ENCODE results near the gene STKLD1. TPM values are rescaled to one million over a fixed set of nuclear protein-coding genes. Genes with fewer than 3 reads are reported as not detected.
A peak's percentile ranks its signal among the peaks of the same experiment; 100 is the strongest.

Gene STKLD1
- total and polyA plus RNA-seq, 9 of the 15 experiments (the other 6 are each of a cell fraction or from before 2014, with no cell fraction given): 0.10 to 0.65 (median 0.33) TPM; not detected in 2

GRCh38 chr9:133335924-133336811 lies 40.0 kb upstream of the STKLD1 start, which contains the start of gene SURF6 (continued):
- no peak for TF ChIP-seq MCM3 (IDR thresholded peaks at IDR 0.05)
- no peak for TF ChIP-seq ZKSCAN1 (IDR thresholded peaks at IDR 0.05; ENCODE audit: low read depth, low read length)
- TF ChIP-seq GATAD2B (IDR thresholded peaks at IDR 0.05; ENCODE audit: borderline replicate concordance): no peak
- peak; percentile 68 for TF ChIP-seq KDM5B (IDR thresholded peaks at IDR 0.05; ENCODE audit: insufficient replicate concordance, low read depth, low read length)
- TF ChIP-seq, protein P1, sequence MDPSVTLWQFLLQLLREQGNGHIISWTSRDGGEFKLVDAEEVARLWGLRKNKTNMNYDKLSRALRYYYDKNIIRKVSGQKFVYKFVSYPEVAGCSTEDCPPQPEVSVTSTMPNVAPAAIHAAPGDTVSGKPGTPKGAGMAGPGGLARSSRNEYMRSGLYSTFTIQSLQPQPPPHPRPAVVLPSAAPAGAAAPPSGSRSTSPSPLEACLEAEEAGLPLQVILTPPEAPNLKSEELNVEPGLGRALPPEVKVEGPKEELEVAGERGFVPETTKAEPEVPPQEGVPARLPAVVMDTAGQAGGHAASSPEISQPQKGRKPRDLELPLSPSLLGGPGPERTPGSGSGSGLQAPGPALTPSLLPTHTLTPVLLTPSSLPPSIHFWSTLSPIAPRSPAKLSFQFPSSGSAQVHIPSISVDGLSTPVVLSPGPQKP (CRISPR knock-in tag; IDR thresholded peaks at IDR 0.05): no peak
- no peak for TF ChIP-seq FOXO4 (CRISPR knock-in tag; IDR thresholded peaks at IDR 0.05)
- TF ChIP-seq ELF1 (tag; IDR thresholded peaks at IDR 0.05): peak; percentile 91
- TF ChIP-seq ZKSCAN8 (CRISPR knock-in tag; IDR thresholded peaks at IDR 0.05): no peak
- peak; percentile 93 for TF ChIP-seq MGA (IDR thresholded peaks at IDR 0.05)
- TF ChIP-seq PHF21A (IDR thresholded peaks at IDR 0.05; ENCODE audit: borderline replicate concordance, low read depth): peak; percentile 83; the same call in 1 of the 2 replicates
- peak; percentile 63; the same call in 1 of the 2 replicates for TF ChIP-seq EGR1 (conservative IDR thresholded peaks at IDR 0.05)
- no peak for TF ChIP-seq ZNF699 (CRISPR knock-in tag; IDR thresholded peaks at IDR 0.05; ENCODE audit: insufficient replicate concordance)

All from K562 (cell line).